ENCODE measurements around the gene INSIG1. TPM values are rescaled to one million over a fixed set of nuclear protein-coding genes. Genes with fewer than 3 reads are reported as not detected.

The INSIG1 gene
- total RNA-seq, 1 donor from 2014 or later, result 18.0 TPM

DNA sequence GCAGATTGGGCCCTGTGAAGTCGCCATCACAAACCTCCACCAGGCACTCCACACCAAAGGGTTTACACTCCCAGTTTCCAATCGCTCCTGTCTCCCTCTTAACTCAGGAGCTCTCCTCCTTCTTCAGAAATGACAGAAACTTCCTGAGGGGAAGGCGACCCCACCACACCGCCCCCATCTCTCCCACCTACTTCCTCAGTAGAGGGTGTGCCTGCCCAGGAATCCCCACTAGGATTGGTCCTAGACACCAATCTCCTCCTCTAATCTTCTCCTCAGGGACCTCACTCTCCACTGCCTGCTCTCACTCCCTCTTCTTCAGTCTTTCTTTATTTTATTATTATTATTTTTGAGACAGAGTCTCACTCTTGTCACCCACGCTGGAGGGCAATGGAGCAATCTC lies 5.9 kb upstream of the INSIG1 start:
- Histone ChIP-seq H3K27me3 (no peaks in the 10 kb centered on the region), H3K9me3 (no peaks in the 10 kb centered on the region), H3K27ac (no peak overlapping the region), H3K4me1 (peaks cover 0 to 2% of the 10 kb centered on the region in 2 donors), H3K4me3 (no peak overlapping the region), H3K36me3 (no peaks in the 10 kb centered on the region)
- intact Hi-C loops (cut with DNase I), result loop anchor here (10.0 kb wide), 2 partner anchors 353 to 1603 kb away; partner anchors contain the start of genes LMBR1 and RBM33
- TF ChIP-seq, protein P1, sequence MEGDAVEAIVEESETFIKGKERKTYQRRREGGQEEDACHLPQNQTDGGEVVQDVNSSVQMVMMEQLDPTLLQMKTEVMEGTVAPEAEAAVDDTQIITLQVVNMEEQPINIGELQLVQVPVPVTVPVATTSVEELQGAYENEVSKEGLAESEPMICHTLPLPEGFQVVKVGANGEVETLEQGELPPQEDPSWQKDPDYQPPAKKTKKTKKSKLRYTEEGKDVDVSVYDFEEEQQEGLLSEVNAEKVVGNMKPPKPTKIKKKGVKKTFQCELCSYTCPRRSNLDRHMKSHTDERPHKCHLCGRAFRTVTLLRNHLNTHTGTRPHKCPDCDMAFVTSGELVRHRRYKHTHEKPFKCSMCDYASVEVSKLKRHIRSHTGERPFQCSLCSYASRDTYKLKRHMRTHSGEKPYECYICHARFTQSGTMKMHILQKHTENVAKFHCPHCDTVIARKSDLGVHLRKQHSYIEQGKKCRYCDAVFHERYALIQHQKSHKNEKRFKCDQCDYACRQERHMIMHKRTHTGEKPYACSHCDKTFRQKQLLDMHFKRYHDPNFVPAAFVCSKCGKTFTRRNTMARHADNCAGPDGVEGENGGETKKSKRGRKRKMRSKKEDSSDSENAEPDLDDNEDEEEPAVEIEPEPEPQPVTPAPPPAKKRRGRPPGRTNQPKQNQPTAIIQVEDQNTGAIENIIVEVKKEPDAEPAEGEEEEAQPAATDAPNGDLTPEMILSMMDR (IDR thresholded peaks at IDR 0.05), result no peak
- no peak for DNase-seq (ENCODE audit: low spot score in 2 of 2)

DNA sequence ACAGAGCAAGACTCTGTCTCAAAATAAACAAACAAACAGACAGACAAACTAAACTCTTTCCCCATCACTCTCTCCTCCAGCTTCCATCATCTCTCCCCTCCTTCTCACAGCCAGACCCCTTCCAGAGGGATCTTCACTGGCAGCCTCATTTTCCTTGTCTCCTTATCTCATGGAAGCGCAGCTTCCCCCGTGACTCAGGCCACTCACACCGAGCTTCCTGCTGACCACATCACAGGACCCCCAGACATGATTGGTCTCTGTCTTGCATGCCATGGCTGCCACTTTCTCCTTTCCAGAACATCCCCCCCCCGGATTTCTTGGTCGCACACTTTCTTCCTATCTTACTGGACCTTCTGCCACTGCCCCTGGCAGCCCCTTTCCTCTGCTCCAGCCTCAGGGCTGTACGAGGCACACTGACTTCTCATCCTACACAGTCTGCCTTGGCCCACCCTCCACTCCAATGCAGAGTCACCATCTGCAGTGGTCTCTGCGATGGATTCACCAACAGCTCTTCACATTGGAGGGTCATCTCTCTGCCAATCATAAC lies 4.9 kb upstream of the INSIG1 start:
- no peaks in the 10 kb centered on the region for H3K27me3 ChIP-seq
- H3K9me3 ChIP-seq, result no peaks in the 10 kb centered on the region
- TF ChIP-seq, protein P1 (IDR thresholded peaks at IDR 0.05), result no peak
- peaks cover 0 to 3% of the 10 kb centered on the region in 2 donors for H3K4me1 ChIP-seq
- H3K4me3 ChIP-seq, result no peak overlapping the region
- H3K36me3 ChIP-seq, result no peaks in the 10 kb centered on the region
- H3K27ac ChIP-seq, result no peak overlapping the region
- intact Hi-C loops (cut with DNase I), result loop anchor here (10.0 kb wide), 2 partner anchors 352 to 1602 kb away; partner anchors contain the start of genes LMBR1 and RBM33
- DNase-seq (ENCODE audit: low spot score in 2 of 2), result peak in 1 of 2 donors; percentile 50

DNA sequence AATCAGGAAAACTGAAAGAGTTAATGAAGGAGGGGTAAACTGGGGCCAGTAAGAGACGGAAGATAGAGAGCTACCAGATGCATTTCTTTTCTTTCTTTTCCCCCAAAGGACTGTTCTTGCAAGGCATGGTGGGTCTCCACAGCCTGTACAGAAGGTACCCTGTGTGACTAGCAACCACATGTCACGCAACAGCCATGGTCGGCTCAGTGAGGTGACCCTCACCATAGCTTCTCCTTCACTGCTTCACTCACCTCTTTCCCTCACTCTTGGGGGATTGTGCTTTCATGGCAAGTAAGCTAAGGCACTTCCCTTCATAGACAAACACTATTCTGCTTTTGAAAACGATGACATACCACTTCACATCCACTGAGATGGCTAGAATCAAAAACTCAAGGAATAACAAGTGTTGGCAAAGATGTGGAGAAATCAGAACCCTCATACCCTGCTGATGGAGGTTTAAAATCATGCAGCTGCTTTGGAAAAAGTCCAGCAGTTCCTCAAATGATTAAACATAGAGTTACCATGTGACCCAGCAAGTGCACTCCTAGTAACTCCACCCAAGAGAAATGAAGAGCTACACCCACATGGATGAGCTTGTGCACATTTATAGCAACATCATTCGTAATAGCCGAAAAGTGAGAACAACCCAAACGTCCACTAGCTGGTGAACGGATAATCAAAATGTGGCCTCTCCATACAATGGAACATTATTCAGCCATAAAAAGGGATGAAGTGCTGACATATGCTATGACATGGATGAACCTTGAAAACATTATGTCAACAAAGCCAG lies 3.8 kb upstream of the INSIG1 start:
- Histone ChIP-seq H3K36me3 (no peaks in the 10 kb centered on the region), H3K4me3 (no peak overlapping the region), H3K9me3 (no peaks in the 10 kb centered on the region), H3K27ac (no peak overlapping the region), H3K27me3 (no peaks in the 10 kb centered on the region), H3K4me1 (peaks cover 0 to 3% of the 10 kb centered on the region in 2 donors)
- TF ChIP-seq, protein P1 (IDR thresholded peaks at IDR 0.05), result no peak
- no peak for DNase-seq (ENCODE audit: low spot score in 2 of 2)
- intact Hi-C loops (cut with DNase I), result loop anchor here (10.0 kb wide), 2 partner anchors 351 to 1601 kb away; partner anchors contain the start of genes LMBR1 and RBM33

DNA sequence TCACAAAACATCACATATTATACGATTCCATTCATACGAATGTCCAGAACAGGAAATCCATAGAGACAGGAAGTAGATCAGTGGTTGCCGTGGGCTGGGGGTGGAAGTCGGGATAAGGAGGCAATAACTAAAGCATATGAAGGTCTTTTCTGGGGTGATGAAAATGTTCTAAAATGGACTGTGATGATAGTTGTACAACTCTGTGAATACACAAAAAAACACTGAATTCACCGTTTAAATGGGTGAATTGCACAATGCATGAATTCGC lies 3.2 kb upstream of the INSIG1 start:
- no peak overlapping the region for H3K27ac ChIP-seq
- DNase-seq (ENCODE audit: low spot score in 2 of 2), result no peak

DNA sequence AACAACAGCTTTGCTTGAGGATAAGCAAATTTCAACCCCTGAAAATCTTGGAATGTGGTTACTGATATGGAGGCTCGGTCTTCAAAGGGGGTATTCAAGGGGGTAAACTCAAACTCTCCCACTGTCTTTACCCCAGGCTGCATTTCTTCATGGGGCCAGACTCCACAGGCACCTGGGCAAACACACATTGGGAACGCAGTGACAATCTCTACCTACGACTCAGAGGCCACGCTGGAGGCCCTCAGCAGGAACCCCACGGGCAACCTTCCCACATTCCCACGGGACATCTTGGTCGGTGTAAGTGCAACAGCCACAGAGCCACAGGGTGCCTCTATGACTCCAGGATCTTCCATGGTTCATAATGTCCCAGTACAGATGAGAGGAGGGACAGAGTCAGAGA lies 2.2 kb upstream of the INSIG1 start:
- Histone ChIP-seq H3K36me3 (no peaks in the 10 kb centered on the region), H3K4me1 (peaks cover 3 to 5% of the 10 kb centered on the region in 2 donors), H3K27ac (no peak overlapping the region), H3K4me3 (no peak overlapping the region), H3K9me3 (no peaks in the 10 kb centered on the region), H3K27me3 (no peaks in the 10 kb centered on the region)
- TF ChIP-seq, protein P1 (IDR thresholded peaks at IDR 0.05), result no peak
- DNase-seq (ENCODE audit: low spot score in 2 of 2), result no peak
- intact Hi-C loops (cut with DNase I), result loop anchor here (5.0 to 10.0 kb wide), 4 partner anchors 162 to 1842 kb away; partner anchors contain the start of genes EN2, LMBR1, RBM33 and UBE3C

More for the DNA sequence above, 3.2 kb upstream of the INSIG1 start:
- H3K36me3 ChIP-seq, result no peaks in the 10 kb centered on the region
- no peak overlapping the region for H3K4me3 ChIP-seq
- peaks cover 1 to 3% of the 10 kb centered on the region in 2 donors for H3K4me1 ChIP-seq
- TF ChIP-seq, protein P1 (IDR thresholded peaks at IDR 0.05), result no peak
- intact Hi-C loops (cut with DNase I), result loop anchor here (10.0 kb wide), 2 partner anchors 350 to 1600 kb away; partner anchors contain the start of genes LMBR1 and RBM33
- H3K9me3 ChIP-seq, result no peaks in the 10 kb centered on the region
- H3K27me3 ChIP-seq, result no peaks in the 10 kb centered on the region

All from ascending aorta (tissue), 2 donors.